ENCODE results near the gene FOXP1. TPM values are rescaled to one million over a fixed set of nuclear protein-coding genes. Genes with fewer than 3 reads are reported as not detected.

FOXP1 gene
- total RNA-seq, 1 donor from 2014 or later, result 56.7 TPM

DNA sequence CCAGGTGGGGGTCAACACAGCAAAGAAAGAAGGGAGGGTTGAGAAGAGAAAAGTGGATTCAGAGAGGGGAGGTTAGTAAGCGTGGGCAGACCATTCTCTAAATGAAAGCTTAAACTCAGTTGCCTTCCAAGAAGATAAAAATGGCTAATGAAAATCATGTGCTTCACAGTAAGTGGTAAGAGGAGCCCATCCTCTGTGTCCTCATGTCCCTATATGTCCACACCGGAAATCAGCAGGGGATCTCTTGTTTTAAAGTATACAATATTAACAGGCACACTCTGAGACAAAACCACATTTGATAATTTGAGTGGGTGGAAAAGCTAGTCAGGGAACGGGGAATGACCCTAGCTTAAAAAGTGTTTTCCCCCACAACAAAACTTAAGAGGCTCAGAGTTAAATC lies 4.4 kb upstream of the FOXP1 start:
- no peak for DNase-seq (ENCODE audit: low read depth in 2 of 2)

- DNase-seq (ENCODE audit: low read depth in 2 of 2), result no peak
Observed at GRCh38 chr3:71586810-71587242, 3.3 kb upstream of the FOXP1 start.

- DNase-seq (ENCODE audit: low read depth in 2 of 2), result peak in 1 of 2 donors; percentile 69
Observed at GRCh38 chr3:71585887-71586809, 2.6 kb upstream of the FOXP1 start.

- DNase-seq (ENCODE audit: low read depth in 2 of 2), result peak in 1 of 2 donors; percentile 29
Observed at GRCh38 chr3:71585131-71585530, 1.6 kb upstream of the FOXP1 start.

GRCh38 chr3:71584394-71585011 lies 975 bp upstream of the FOXP1 start:
- DNase-seq (ENCODE audit: low read depth in 2 of 2), result peak in 1 of 2 donors; percentile 66

DNA sequence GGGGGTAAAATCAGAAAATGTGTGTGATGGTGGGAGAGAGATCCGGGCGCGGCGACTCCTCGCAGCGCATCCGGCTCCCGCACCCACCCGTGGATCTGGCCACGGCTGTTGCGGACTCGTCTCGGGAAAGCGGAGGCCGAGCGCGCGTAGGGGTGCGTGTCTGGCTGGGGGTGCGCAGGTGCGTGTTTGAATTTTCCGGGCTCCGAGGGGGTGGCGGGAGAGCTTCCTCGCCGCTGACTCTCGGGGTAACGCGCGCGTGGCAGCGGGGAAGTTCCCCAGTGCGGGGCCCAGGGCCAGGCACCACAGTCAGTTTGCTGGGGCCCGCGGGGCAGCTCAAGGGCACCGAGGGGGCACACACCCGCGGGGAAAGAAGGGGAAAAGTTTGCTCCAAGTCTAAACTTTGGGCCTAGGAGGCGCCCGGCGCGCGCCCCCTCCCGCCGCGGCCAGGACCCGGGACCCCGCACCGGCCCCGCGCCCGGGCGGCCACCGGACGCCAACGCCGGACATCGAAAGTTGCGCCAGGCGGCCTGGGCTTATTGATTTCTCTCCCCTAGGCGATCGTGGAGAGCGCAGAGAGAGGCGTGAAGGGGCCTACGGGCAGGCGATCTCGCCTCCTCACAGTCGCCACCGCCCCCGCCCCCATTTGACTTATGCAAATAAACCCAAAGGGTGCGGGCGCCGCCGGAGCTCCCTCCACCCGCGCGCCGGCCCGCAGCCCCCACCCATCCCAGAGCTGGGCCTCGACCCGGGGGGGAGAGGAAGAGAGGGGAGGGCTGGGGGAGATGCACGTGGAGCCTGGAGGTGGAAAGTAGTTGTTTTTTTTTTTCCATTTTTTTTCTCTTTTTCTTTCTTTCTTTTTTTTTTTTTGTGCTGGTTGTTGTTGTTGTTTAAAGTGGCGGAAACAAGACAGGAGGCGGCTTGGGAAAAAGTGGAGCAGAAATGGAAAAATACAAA lies 639 bp downstream of the FOXP1 start:
- peak in 1 of 2 donors; percentile 86 for DNase-seq (ENCODE audit: low read depth in 2 of 2)

- peak in 1 of 2 donors; percentile 60 for DNase-seq (ENCODE audit: low read depth in 2 of 2)
Observed at GRCh38 chr3:71582036-71582611, 1.4 kb downstream of the FOXP1 start.

DNA sequence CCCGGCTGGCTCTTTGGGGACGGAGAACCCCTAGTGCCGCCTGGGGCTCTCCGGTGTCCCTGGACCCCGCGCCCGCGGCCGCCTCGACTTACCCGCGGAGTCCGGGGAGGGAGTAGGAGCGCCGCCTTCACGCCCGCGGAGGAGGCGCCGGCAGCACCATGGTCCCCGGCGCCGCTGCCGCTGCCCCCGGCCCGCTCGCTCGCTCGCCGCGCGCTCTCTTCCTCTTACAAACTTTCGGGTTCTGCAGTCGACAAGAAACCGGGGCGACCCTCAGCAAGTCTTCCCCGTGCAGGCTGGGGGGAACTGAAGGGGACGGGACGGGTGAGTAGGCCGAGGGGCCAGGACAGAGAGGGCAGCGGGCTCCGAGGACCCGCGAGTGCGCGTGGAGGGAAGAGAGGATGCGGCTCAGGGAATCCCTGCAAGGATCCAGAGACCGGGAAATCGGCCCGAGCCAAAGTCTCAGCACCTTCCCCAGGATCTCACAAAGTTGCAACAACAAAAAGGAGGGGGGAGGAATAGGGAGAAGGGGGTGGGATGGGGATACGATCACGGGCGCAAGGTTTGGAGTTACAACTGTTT lies 2.0 kb downstream of the FOXP1 start:
- peak in 1 of 2 donors; percentile 38 for DNase-seq (ENCODE audit: low read depth in 2 of 2)

GRCh38 chr3:71580636-71581456 lies 2.7 kb downstream of the FOXP1 start:
- peak in 1 of 2 donors; percentile 17 for DNase-seq (ENCODE audit: low read depth in 2 of 2)

DNA sequence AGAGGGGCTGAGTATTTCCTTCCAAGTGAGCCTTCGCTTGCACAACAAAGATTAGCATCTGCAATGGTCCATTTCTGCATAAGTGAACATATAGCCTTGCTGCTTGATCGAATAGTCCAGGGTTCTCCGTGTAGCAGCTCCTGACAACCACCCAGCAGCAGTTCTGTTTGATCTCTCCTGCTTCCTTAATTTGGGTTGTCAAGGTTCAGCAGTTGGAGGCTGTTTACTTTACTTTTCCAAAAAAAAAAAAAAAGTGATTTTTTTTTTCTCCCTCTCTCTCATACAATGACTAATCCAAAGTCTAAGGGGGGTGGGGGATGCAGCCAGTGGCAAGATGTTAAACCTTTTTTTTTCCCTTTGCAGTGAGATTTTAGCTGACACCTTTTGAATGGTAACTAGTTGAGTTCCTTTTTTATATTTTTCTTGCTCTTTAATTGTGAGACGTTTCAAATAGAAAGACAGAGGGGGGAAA lies 3.6 kb downstream of the FOXP1 start:
- DNase-seq (ENCODE audit: low read depth in 2 of 2), result peak in 1 of 2 donors; percentile 66

GRCh38 chr3:71579326-71579934 lies 4.1 kb downstream of the FOXP1 start:
- DNase-seq (ENCODE audit: low read depth in 2 of 2), result peak in 1 of 2 donors; percentile 10

- DNase-seq (ENCODE audit: low read depth in 2 of 2), result peak in 1 of 2 donors; percentile 7
Observed at GRCh38 chr3:71578054-71578751, 5.3 kb downstream of the FOXP1 start.

- no peak for DNase-seq (ENCODE audit: low read depth in 2 of 2)
Observed at GRCh38 chr3:71577011-71577410, 6.5 kb downstream of the FOXP1 start.

DNA sequence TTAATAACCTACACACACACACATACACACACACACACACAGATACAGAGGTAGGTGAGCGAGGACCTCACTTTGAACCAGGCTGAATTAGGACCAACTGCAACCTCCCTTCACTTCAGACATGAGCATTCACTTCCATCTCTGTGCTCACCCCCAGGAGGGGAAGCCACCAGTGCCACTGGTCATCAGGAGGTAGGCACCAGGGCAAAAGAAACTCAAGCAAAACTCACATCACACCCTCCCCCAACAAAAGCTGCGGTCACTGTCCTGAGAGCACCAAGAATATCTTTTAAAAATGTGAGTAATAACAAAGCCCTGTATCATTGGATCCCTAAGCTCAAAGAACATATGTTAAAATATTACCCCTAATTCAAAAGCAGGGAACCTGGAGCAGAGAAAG lies 8.1 kb downstream of the FOXP1 start:
- no peak for DNase-seq (ENCODE audit: low read depth in 2 of 2)

DNA sequence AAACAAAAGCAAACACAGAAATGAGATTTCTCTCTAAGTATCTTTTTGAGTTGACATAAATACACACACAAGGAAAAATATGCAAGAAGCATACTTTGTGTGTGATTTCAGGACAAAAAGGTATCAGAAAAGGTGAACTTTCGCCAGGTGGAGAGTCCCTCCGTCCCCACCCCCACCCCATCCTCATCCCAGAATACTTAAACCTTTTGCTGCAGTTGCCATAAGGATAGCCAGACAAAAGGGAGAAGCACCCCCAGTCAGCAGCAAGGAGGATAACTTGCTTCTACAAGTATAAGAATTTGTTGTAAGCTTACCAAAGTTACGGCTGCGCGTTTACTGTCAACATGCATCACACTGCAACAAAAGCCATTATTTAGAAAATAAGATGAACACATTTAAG lies 10.3 kb downstream of the FOXP1 start:
- no peak for DNase-seq (ENCODE audit: low read depth in 2 of 2)

GRCh38 chr3:71570546-71570945 lies 13.0 kb downstream of the FOXP1 start:
- DNase-seq (ENCODE audit: low read depth in 2 of 2), result no peak

- DNase-seq (ENCODE audit: low read depth in 2 of 2), result no peak
Observed at GRCh38 chr3:71568207-71568606, 15.3 kb downstream of the FOXP1 start.

GRCh38 chr3:71566776-71567175 lies 16.8 kb downstream of the FOXP1 start:
- no peak for DNase-seq (ENCODE audit: low read depth in 2 of 2)

DNA sequence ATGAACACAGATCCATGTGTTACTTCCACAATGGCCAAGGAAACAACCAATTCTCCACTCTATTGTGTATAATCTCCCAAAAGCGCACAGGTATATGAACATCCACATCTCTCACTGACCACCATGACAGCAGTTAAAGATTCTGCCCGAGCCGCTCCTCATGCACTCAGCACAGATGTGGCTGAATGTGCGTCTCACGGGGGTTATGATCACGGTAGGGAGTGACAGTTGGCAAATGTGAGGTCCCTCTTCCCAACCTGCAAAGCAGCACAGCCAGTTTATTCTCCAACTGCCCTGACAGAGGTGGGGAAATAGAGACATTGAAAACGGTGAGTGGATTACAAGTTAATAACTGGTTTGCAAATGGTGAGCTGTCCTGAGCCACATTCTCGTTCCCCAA lies 17.6 kb downstream of the FOXP1 start:
- DNase-seq (ENCODE audit: low read depth in 2 of 2), result no peak
